ENCODE measurements around the gene IQCF6. TPM values are rescaled to one million over a fixed set of nuclear protein-coding genes. Genes with fewer than 3 reads are reported as not detected.
"Not testable (repeated sequence)": the region's sequence is repeated elsewhere in the genome, so short reads cannot be mapped to it uniquely, and the experiment has no call there.

IQCF6 gene
- total RNA-seq, 1 donor from 2014 or later = not detected

- no peak overlapping the region for H3K4me3 Mint-ChIP-seq (ENCODE audit: low read depth)
- H3K27me3 Mint-ChIP-seq = no peaks in the 10 kb centered on the region
- no peak overlapping the region for H3K27ac Mint-ChIP-seq
- no peaks in the 10 kb centered on the region for H3K9me3 Mint-ChIP-seq (ENCODE audit: low read depth)
- H3K4me1 Mint-ChIP-seq (ENCODE audit: low read depth) = peaks cover 3% of the 10 kb centered on the region
- TF ChIP-seq, protein P1, sequence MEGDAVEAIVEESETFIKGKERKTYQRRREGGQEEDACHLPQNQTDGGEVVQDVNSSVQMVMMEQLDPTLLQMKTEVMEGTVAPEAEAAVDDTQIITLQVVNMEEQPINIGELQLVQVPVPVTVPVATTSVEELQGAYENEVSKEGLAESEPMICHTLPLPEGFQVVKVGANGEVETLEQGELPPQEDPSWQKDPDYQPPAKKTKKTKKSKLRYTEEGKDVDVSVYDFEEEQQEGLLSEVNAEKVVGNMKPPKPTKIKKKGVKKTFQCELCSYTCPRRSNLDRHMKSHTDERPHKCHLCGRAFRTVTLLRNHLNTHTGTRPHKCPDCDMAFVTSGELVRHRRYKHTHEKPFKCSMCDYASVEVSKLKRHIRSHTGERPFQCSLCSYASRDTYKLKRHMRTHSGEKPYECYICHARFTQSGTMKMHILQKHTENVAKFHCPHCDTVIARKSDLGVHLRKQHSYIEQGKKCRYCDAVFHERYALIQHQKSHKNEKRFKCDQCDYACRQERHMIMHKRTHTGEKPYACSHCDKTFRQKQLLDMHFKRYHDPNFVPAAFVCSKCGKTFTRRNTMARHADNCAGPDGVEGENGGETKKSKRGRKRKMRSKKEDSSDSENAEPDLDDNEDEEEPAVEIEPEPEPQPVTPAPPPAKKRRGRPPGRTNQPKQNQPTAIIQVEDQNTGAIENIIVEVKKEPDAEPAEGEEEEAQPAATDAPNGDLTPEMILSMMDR (IDR thresholded peaks at IDR 0.05; ENCODE audit: unreplicated experiment) = no peak
- DNase-seq (ENCODE audit: low spot score, unreplicated experiment) = no peak
- no peaks in the 10 kb centered on the region for H3K36me3 Mint-ChIP-seq (ENCODE audit: insufficient read depth)
Observed at GRCh38 chr3:51794206-51794605, 15.2 kb upstream of the IQCF6 start.

- peaks cover 2% of the 10 kb centered on the region for H3K27me3 Mint-ChIP-seq
- DNase-seq (ENCODE audit: low spot score, unreplicated experiment) = no peak
- no peak overlapping the region for H3K4me3 Mint-ChIP-seq (ENCODE audit: low read depth)
- H3K36me3 Mint-ChIP-seq (ENCODE audit: insufficient read depth) = no peaks in the 10 kb centered on the region
- H3K9me3 Mint-ChIP-seq (ENCODE audit: low read depth) = no peaks in the 10 kb centered on the region
- H3K27ac Mint-ChIP-seq = no peak overlapping the region
- TF ChIP-seq, protein P1 (IDR thresholded peaks at IDR 0.05; ENCODE audit: unreplicated experiment) = no peak
- H3K4me1 Mint-ChIP-seq (ENCODE audit: low read depth) = no peaks in the 10 kb centered on the region
Observed at GRCh38 chr3:51792206-51792605, 13.2 kb upstream of the IQCF6 start.

GRCh38 chr3:51789437-51789836 is 10.4 kb upstream of the IQCF6 start:
- Mint-ChIP-seq H3K36me3 (ENCODE audit: insufficient read depth) (no peaks in the 10 kb centered on the region), H3K27ac (no peak overlapping the region), H3K9me3 (ENCODE audit: low read depth) (no peaks in the 10 kb centered on the region), H3K4me1 (ENCODE audit: low read depth) (no peaks in the 10 kb centered on the region), H3K27me3 (peaks cover 5% of the 10 kb centered on the region), H3K4me3 (ENCODE audit: low read depth) (no peak overlapping the region)
- DNase-seq (ENCODE audit: low spot score, unreplicated experiment) = no peak
- TF ChIP-seq, protein P1 (IDR thresholded peaks at IDR 0.05; ENCODE audit: unreplicated experiment) = no peak

DNA sequence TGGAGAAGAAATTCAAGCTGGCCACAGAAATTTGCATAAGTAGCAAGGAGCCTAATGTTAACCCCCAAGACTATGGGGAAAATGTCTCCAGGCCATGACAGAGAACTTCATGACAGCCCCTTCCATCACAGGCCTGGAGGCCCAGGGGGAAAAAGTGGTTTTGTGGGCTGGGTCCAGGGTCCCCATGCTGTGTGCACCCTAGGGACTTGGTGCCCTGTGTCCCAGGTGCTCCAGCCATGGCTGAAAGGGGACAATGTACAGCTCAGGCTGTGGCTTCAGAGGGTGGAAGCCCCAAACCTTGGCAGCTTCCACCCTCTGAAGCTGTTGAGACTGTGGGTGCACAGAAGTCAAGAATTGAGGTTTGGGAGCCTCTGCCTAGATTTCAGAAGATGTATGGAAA is 8.5 kb upstream of the IQCF6 start:
- H3K27ac Mint-ChIP-seq; H3K9me3 Mint-ChIP-seq (ENCODE audit: low read depth); H3K27me3 Mint-ChIP-seq; DNase-seq (ENCODE audit: low spot score, unreplicated experiment); H3K4me1 Mint-ChIP-seq (ENCODE audit: low read depth); H3K4me3 Mint-ChIP-seq (ENCODE audit: low read depth); H3K36me3 Mint-ChIP-seq (ENCODE audit: insufficient read depth): not testable (repeated sequence)

DNA sequence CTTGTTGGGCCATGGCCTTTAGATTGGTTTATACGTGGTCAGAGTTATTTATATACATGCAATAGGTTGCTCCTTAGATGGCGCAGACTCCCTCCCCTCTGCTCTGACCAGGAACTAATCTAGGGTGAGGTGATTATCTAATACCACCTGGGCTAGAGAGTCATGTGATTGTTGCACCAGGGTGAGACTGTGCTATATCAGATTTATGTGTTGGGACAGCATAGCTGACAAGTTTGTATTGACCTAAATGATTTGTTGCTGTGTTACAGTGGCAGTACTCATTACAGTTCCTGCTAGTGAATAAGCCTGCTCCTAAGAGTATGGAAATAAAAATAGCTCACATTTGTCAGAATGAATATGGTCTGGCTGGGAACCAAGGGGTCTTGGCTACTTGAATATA is 7.2 kb upstream of the IQCF6 start:
- DNase-seq (ENCODE audit: low spot score, unreplicated experiment) = no peak
- Mint-ChIP-seq H3K4me1 (ENCODE audit: low read depth) (no peaks in the 10 kb centered on the region), H3K27ac (no peak overlapping the region), H3K36me3 (ENCODE audit: insufficient read depth) (no peaks in the 10 kb centered on the region), H3K4me3 (ENCODE audit: low read depth) (no peak overlapping the region), H3K9me3 (ENCODE audit: low read depth) (no peaks in the 10 kb centered on the region), H3K27me3 (peaks cover 8% of the 10 kb centered on the region)
- TF ChIP-seq, protein P1 (IDR thresholded peaks at IDR 0.05; ENCODE audit: unreplicated experiment) = no peak

- Mint-ChIP-seq H3K27ac (no peak overlapping the region), H3K4me1 (ENCODE audit: low read depth) (no peaks in the 10 kb centered on the region), H3K9me3 (ENCODE audit: low read depth) (no peaks in the 10 kb centered on the region), H3K36me3 (ENCODE audit: insufficient read depth) (no peaks in the 10 kb centered on the region), H3K4me3 (ENCODE audit: low read depth) (no peak overlapping the region), H3K27me3 (peaks cover 7% of the 10 kb centered on the region)
- DNase-seq (ENCODE audit: low spot score, unreplicated experiment) = no peak
- TF ChIP-seq, protein P1 (IDR thresholded peaks at IDR 0.05; ENCODE audit: unreplicated experiment) = no peak
Observed at GRCh38 chr3:51778554-51778953, 483 bp downstream of the IQCF6 start.

Data from progenitor cell of endocrine pancreas (in vitro differentiated cells).